ENCODE data around the gene NDUFA7. TPM values are rescaled to one million over a fixed set of nuclear protein-coding genes. Genes with fewer than 3 reads are reported as not detected.

NDUFA7 gene
- total RNA-seq, 1 experiment from 2014 or later: 73.0 TPM

DNA sequence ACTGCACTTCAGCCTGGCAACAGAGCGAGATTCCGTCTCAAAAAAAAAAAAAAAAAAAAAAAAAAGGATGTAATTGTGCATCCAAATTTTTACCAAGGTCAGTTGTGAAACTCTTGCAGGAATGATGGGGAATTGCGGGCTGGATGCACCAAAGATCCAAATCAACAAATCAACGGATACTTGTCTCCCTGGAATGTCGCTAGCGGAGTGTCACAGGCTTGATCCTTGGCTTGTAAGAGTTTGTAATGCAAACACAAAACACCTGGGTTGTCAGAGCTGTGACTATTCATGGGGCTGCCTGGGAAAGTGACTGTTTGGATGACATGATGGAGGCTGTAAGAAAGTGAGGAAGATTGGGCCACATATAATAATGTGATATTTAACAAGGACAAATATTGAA lies 17.7 kb upstream of the NDUFA7 start:
- Histone ChIP-seq H4K20me1 (ENCODE audit: control insufficient read depth, insufficient read depth, insufficient read length) (no peaks in the 10 kb centered on the region), H3K27me3 (ENCODE audit: insufficient read depth, low read length) (peaks cover 9% of the 10 kb centered on the region; the same call in 1 of the 2 replicates), H3K27ac (ENCODE audit: insufficient read length, low read depth, low read length) (no peak overlapping the region), H2BK20ac (ENCODE audit: low read depth, low read length, poor library complexity, severe bottlenecking) (no peak overlapping the region), H2BK12ac (ENCODE audit: insufficient read length, low read depth, low read length) (no peak overlapping the region), H3K4me2 (ENCODE audit: insufficient read depth, insufficient read length, low read length) (no peak overlapping the region), H4K5ac (ENCODE audit: insufficient read length, low read depth, low read length) (no peak overlapping the region), H3K18ac (ENCODE audit: insufficient read length, low read depth, low read length) (no peak overlapping the region), H3T11ph (ENCODE audit: low read length) (no peak overlapping the region), H3K14ac (ENCODE audit: insufficient read depth, low read length) (no peak overlapping the region), H3K4ac (ENCODE audit: low read depth, low read length) (no peak overlapping the region), H2BK15ac (ENCODE audit: low read depth, low read length) (no peak overlapping the region), H2BK5ac (ENCODE audit: insufficient read length, low read length) (no peak overlapping the region), H3K4me1 (ENCODE audit: insufficient read depth, low read length) (no peaks in the 10 kb centered on the region; the same call in 1 of the 2 replicates), H4K91ac (ENCODE audit: insufficient read length, low read depth, low read length) (no peak overlapping the region), H2BK120ac (ENCODE audit: low read depth, low read length, poor library complexity, severe bottlenecking) (no peak overlapping the region), H3K56ac (ENCODE audit: insufficient read length, low read depth, low read length) (no peak overlapping the region), H4K8ac (replicated peaks; ENCODE audit: insufficient read length, low read depth, low read length) (no peak overlapping the region), H2AFZ (ENCODE audit: low read length) (no peak overlapping the region), H3K9me3 (ENCODE audit: control insufficient read depth, low read depth, low read length) (no peaks in the 10 kb centered on the region), H2AK5ac (ENCODE audit: insufficient read length, low read length) (no peak overlapping the region), H3K9ac (ENCODE audit: extremely low read depth, insufficient read length, low read length) (no peak overlapping the region), H3K23ac (ENCODE audit: insufficient read length, low read depth, low read length) (no peak overlapping the region), H3K79me2 (ENCODE audit: insufficient read depth, low read length) (no peaks in the 10 kb centered on the region), H3K23me2 (ENCODE audit: insufficient read length, low read depth, low read length, poor library complexity, severe bottlenecking) (peaks cover 6% of the 10 kb centered on the region), H3K79me1 (ENCODE audit: insufficient read depth, low read depth, low read length, poor library complexity, severe bottlenecking) (no peaks in the 10 kb centered on the region)
- WGBS (ENCODE audit: extremely low coverage, insufficient read length, low lambda C conversion rate): no CpG with 5 or more reads among the region's 6 CpGs
- Mint-ChIP-seq H3K4me3 (no peak overlapping the region; a peak in 1 of 5 replicates), H3K27me3 (ENCODE audit: low read depth) (peaks cover 46% of the 10 kb centered on the region), H3K36me3 (ENCODE audit: insufficient read depth in 1 of 3, low read depth in 3 of 3) (peaks cover 0 to 2% (median 0%) of the 10 kb centered on the region in 3 experiments; a peak in 2 of 7 replicates), H3K4me1 (peaks cover 14 to 17% of the 10 kb centered on the region in 2 experiments), H3K9me3 (no peaks in the 10 kb centered on the region), H3K27ac (no peak overlapping the region)
- TF ChIP-seq, protein P1, sequence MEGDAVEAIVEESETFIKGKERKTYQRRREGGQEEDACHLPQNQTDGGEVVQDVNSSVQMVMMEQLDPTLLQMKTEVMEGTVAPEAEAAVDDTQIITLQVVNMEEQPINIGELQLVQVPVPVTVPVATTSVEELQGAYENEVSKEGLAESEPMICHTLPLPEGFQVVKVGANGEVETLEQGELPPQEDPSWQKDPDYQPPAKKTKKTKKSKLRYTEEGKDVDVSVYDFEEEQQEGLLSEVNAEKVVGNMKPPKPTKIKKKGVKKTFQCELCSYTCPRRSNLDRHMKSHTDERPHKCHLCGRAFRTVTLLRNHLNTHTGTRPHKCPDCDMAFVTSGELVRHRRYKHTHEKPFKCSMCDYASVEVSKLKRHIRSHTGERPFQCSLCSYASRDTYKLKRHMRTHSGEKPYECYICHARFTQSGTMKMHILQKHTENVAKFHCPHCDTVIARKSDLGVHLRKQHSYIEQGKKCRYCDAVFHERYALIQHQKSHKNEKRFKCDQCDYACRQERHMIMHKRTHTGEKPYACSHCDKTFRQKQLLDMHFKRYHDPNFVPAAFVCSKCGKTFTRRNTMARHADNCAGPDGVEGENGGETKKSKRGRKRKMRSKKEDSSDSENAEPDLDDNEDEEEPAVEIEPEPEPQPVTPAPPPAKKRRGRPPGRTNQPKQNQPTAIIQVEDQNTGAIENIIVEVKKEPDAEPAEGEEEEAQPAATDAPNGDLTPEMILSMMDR (conservative IDR thresholded peaks at IDR 0.05): no peak
- DNase-seq: peak; percentile 43
